ENCODE data around the gene PC.
"Not testable (repeated sequence)": the region's sequence is repeated elsewhere in the genome, so short reads cannot be mapped to it uniquely, and the experiment has no call there.

PC gene

DNA sequence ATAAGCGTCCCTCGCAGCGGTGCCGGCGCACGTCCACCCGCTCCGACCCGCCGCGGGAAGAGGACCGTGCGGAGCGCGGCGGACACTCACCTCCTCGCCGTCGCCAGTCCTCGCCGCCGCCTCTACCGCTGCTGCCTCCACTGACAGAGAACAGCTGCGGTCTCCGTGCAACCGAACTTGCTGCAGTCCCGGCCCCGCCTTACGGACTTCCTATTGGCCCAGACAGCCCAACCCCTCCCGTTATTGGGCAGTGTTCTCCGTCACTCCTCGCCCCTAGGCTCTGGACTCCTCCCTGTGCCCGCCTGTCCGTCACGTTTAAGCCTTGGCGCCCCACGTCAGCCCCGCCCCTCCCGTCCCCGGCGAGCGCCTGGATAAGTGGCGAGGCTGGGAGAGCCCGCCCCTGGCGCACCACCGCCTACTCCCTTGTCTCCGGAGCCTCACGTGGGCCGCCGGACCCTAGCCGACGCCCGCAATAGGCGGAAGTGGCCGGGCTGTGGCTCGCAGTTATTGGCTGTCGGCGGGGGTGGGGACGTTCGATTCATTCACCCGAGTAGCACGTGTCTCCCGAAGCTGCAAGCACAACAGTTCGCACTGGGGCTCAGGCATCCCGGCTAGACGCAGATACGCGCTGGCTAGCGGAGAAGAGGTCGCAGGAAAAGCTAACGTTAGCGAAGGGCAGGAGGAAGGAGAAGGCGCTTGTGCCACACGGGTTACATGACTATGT, at the start of gene PC:
TSS of gene PC (minus strand) at position 152 of the 724 bp plus-strand sequence. CDS start 86,224 bp downstream, outside the sequence.
- DNase-seq (ENCODE audit: low read depth) = peak; percentile 99

DNA sequence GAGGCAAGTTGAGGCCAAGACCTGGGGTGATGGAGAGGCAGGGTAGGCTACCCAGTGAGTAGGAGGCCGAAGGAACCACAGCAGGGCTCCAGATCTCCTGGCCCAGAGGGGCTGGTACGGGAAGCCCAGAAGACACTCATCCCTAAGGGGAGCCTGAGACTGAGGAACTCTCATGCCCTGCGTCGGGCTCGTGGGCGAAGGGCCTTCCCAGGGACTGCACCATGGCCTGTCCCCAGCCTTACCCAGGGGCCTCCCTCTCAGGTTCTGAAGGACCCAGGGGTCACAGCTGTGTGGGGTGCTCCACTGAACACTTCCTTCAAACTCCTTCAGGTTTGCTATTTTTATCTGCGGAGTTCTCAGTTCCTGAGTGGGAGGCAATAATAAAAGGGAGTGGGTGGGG, 48.9 kb upstream of the PC start:
- DNase-seq (ENCODE audit: low read depth) = no peak

GRCh38 chr11:67006029-67006884, 48.1 kb upstream of the PC start:
- DNase-seq (ENCODE audit: low read depth) = peak; percentile 58

DNA sequence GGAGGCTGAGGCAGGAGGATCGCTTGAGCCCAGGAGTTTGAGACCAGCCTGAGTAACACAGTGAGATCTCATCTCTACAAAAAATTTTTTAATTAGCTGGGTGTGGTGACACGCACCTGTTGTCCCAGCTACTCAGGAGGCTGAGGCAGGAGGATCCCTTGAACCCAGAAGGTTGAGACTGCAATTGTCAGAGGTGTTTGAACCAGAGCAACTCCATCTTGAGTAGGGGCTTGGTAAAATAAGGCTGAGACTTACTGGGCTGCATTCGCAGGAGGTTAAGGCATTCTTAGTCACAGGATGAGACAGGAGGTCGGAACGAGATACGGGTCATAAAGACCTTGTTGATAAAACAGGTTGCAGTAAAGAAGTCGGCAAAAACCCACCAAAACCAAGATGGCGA, 47.0 kb upstream of the PC start:
- not testable (repeated sequence) for DNase-seq (ENCODE audit: low read depth)

GRCh38 chr11:67002921-67003411, 44.8 kb upstream of the PC start:
- DNase-seq (ENCODE audit: low read depth) = no peak

- DNase-seq (ENCODE audit: low read depth) = no peak
Observed at GRCh38 chr11:67002297-67002913, 44.2 kb upstream of the PC start.

DNA sequence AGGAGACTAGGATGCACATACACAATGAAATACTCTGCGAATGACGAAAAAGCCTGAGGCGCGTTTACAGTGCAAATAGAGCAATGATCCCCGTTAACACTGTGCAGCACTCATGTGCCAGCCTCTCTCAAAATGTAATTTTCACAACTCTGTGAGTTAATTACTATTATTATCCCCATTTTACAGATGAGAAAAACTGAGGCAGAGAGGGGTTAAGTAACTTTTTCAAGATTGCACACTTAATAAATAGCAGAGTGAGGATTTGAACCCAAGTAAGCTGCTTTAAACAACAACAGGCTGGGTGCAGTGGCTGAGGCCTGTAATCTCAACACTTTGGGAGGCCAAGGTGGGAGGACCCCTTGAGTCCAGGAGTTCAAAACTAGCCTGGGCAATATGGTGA, 43.1 kb upstream of the PC start:
- DNase-seq (ENCODE audit: low read depth) = no peak

GRCh38 chr11:66999555-66999954, 41.4 kb upstream of the PC start:
- DNase-seq (ENCODE audit: low read depth) = no peak

DNA sequence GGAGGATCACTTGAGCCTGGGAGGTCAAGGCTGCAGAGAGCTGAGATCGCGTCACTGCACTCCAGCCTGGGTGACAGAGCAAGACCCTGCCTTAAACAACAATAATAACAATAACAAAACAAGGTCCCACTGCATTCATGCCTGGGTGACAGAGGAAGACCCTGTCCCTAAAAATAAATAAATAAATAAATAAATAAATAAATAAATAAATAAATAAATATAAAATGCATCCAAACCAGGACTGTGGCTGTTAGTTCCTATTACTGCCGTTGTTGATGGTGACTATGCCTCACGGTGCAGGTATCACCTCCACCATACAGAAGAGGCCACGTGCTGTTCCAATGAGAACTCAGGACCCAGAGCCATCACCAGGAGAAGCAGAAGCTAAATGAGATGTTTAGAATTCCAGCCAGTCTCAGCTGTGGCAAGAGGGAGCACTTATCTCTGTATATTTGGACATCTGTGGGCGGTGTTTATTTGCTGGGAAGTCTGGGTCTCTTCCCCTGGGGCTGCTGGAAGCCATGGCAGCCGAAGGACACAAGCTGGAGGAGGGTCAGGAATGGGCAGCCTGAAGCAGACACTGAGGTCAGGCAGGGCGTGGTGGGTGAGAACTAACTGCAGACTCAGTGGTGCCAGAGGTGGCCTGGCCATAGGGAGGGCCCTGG, 38.6 kb upstream of the PC start:
- DNase-seq (ENCODE audit: low read depth) = no peak

- no peak for DNase-seq (ENCODE audit: low read depth)
Observed at GRCh38 chr11:66992041-66992440, 33.9 kb upstream of the PC start.

- DNase-seq (ENCODE audit: low read depth) = not testable (repeated sequence)
Observed at GRCh38 chr11:66989360-66989759, 31.2 kb upstream of the PC start.

DNA sequence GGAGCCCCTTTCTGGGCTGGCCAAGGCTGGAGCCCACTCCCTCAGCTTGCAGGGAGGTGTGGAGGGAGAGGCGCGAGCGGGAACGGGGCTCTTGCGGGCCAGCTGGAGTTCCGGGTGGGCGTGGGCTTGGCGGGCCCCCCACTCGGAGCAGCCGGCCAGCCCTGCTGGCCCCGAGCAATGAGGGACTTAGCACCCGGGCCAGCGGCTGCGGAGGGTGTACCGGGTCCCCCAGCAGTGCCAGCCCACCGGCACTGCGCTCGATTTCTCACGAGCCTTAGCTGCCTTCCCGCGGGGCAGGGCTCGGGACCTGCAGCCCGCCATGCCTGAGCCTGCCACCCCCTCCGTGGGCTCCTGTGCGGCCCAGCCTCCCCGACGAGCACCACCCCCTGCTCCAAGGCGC, 30.6 kb upstream of the PC start:
- DNase-seq (ENCODE audit: low read depth) = not testable (repeated sequence)

DNA sequence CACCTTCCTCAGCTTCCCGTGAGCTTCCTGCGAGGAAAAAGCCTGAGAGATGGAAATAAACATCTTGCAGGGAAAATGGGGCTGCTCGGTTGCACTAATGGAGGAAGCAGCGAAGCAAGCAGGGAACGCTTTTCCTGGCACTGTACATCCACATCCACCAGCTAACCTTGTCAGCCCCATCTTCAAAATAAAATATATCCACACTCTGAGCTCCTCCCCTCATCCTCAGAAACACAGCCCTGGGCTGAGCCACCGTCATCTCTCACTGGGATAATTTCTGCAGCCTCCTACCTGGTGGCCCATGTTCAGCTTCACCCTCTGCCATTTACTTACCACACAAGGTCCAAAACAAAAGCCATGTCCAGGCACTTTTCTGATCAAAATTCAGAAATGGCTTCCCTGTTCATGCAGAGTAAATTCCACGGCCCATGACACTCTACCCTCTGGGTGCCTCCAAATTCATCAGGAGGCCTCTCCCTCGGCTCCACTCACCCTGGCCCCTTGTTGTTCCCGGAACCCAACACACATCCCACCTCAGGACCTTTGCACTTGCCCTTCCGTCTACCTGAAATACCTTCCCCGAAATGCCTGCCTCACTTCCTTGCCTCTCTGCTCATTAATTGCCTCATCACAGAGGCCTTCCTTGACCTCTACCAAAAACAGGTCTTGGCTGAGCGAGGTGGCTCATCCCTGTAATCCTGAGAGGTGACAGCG, 29.9 kb upstream of the PC start:
- no peak for DNase-seq (ENCODE audit: low read depth)

DNA sequence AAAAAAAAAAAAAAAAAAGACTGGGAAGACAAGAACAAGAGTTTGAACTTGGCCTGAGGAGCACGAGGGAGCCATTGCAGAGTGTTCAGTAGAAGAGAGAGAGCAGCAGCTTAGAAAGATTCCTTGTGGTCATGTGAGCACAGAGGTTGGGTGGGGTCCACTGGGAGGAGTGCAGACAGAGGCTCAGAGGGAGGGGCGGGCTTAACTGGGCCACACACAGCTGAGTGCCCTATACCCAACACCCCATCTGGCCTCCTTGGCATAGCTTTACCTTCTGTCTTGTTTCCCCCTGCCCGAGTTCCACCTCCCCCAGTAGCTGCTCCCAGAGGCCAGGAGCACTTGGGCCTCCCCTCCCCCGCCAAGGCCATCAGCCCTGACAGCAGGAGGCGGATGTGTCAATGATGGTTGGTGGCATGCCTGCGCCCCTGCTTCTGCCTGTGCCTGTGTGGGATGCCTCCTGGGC, 29.0 kb upstream of the PC start:
- DNase-seq (ENCODE audit: low read depth) = no peak

- DNase-seq (ENCODE audit: low read depth) = no peak
Observed at GRCh38 chr11:66986178-66986545, 28.0 kb upstream of the PC start.

DNA sequence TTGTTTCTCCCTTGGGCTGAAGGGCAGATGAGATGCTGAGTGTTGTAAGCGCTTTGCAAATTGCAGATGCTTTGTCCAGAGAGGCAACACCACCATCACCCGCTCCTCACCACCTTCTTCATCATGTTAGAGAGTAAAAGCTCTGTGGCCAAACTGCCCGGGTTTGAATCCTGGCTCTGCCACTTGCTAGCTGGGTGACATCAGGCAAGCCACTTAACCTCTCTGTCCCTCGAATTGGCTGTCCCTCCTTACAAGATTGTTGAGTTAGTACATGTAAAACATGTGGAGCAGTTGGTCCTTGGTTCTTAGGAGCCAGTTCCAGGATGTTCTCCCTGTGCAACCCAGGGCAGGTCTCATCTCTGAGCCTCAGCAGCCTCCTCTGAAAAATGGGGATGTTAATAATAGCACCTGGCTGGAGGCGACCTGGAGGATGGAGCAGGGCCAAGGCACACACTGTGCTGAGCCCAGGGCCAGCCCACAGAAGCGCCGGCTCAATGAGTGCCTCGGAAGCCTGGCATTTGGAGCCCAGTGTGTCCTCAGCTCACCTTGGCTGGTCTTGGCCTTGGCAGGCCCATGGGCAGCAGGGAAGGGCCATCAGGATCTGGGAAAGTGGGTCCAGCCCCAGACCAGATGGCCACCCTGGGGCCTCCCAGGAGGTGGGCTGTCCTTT, 27.5 kb upstream of the PC start:
- DNase-seq (ENCODE audit: low read depth) = no peak

GRCh38 chr11:66983275-66983924, 25.2 kb upstream of the PC start:
- no peak for DNase-seq (ENCODE audit: low read depth)

DNA sequence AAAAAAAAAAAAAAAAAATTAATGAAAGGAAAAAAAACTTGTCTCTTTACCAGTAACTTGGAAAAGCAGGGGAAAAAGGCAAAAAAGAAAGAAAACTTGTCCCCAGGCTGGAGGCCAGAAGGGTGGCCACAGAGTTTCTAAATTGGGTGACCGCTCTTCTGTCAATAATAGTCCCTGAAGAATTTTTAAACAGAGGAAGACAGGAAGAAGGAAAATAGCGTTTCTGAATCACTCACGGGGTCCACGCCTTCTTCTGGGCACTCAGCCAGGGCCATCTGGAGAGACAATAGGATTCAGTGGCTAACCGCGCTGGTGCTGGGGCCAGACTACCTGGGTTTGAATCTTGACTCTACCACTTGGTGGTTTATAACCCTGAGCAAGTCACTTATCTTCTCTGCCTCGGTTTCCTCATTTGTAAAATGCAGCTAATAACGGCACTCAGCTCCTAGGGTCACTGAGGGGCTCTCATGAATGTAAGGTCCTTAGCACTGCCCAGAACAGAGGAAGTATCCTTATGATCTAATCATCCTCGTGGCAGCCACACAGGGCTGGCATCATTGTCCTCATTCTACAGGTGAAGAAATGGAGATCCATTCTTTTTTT, 23.9 kb upstream of the PC start:
- peak; percentile 94 for DNase-seq (ENCODE audit: low read depth)

GRCh38 chr11:66979336-66979980, 21.3 kb upstream of the PC start:
- no peak for DNase-seq (ENCODE audit: low read depth)

All from ELR (cell line).